H54 (cell line): ENCODE measurements around the gene PCDHGB3.
"Not testable (repeated sequence)": the region's sequence is repeated elsewhere in the genome, so short reads cannot be mapped to it uniquely, and the experiment has no call there.

ENCODE experiments used
- DNase-seq: peaks from one replicate; pipeline ENCODE4 v3.0.0; 2011; ENCODE audit warnings: low spot score, mixed read lengths; ENCODE audit not compliant: insufficient read length
- FAIRE-seq: peaks from 3 replicates; lab custom pipeline; 2011; peaks lifted over from hg19 to GRCh38; lab: Jason Lieb, UNC
- POLR2A ChIP-seq: IDR thresholded peaks from 2 replicates; pipeline ENCODE4 v1.6.1; 2011; ENCODE audit warnings: low read depth, mild to moderate bottlenecking, low read length

The PCDHGB3 gene

GRCh38 chr5:141373673-141374317 lies 3.8 kb downstream of the PCDHGB3 start, which contains the start of gene PCDHGA6:
Gene PCDHGA6, plus strand, starts transcription at chr5:141373891. Its CDS starts 193 bp downstream, at chr5:141374084.
- no peak for TF ChIP-seq POLR2A
- DNase-seq (no peak), FAIRE-seq (no peak)

- no peak for TF ChIP-seq POLR2A
- DNase-seq, result no peak
- FAIRE-seq, result no peak
Observed at GRCh38 chr5:141374627-141375026, 4.6 kb downstream of the PCDHGB3 start.

- not testable (repeated sequence) for FAIRE-seq, DNase-seq
Observed at GRCh38 chr5:141375444-141376155, 5.6 kb downstream of the PCDHGB3 start.

GRCh38 chr5:141382469-141383294 lies 12.6 kb downstream of the PCDHGB3 start, which contains the start of gene PCDHGA7:
Gene PCDHGA7, plus strand, starts transcription at chr5:141382742. Its CDS starts 158 bp downstream, at chr5:141382900.
- DNase-seq, result no peak

GRCh38 chr5:141383345-141383744 lies 13.3 kb downstream of the PCDHGB3 start:
- DNase-seq (no peak), FAIRE-seq (no peak)
- TF ChIP-seq POLR2A, result no peak

More at GRCh38 chr5:141382469-141383294, 12.6 kb downstream of the PCDHGB3 start, which contains the start of gene PCDHGA7:
- no peak for FAIRE-seq
- TF ChIP-seq POLR2A, result no peak

GRCh38 chr5:141384471-141385267 lies 14.6 kb downstream of the PCDHGB3 start:
- no peak for TF ChIP-seq POLR2A
- no peak for DNase-seq
- no peak for FAIRE-seq

- DNase-seq, FAIRE-seq: not testable (repeated sequence)
Observed at GRCh38 chr5:141387557-141388311, 17.7 kb downstream of the PCDHGB3 start, which contains the start of gene PCDHGB4. Gene PCDHGB4, plus strand, starts transcription at chr5:141387698. Its CDS starts 187 bp downstream, at chr5:141387885.

GRCh38 chr5:141388661-141389060 lies 18.6 kb downstream of the PCDHGB3 start:
- TF ChIP-seq POLR2A, result no peak
- DNase-seq (no peak), FAIRE-seq (no peak)

GRCh38 chr5:141389153-141390042 lies 19.4 kb downstream of the PCDHGB3 start:
- DNase-seq, result no peak
- FAIRE-seq, result no peak
- no peak for TF ChIP-seq POLR2A

GRCh38 chr5:141392429-141393198 lies 22.6 kb downstream of the PCDHGB3 start, which contains the start of gene PCDHGA8:
Gene PCDHGA8, plus strand, starts transcription at chr5:141392633. Its CDS starts 181 bp downstream, at chr5:141392814.
- DNase-seq (no peak), FAIRE-seq (no peak)
- no peak for TF ChIP-seq POLR2A

- DNase-seq (no peak), FAIRE-seq (no peak)
- TF ChIP-seq POLR2A, result no peak
Observed at GRCh38 chr5:141393267-141393666, 23.2 kb downstream of the PCDHGB3 start.

- not testable (repeated sequence) for FAIRE-seq, DNase-seq
Observed at GRCh38 chr5:141394401-141395187, 24.6 kb downstream of the PCDHGB3 start.

- FAIRE-seq, DNase-seq: not testable (repeated sequence)
Observed at GRCh38 chr5:141397756-141398551, 27.9 kb downstream of the PCDHGB3 start, which contains the start of gene PCDHGB5. Gene PCDHGB5, plus strand, starts transcription at chr5:141397947. Its CDS starts 181 bp downstream, at chr5:141398128.
